GM12864 (cell line): ENCODE measurements around the gene TRIM7.

Experiments
- DNase-seq: peaks from one replicate; pipeline ENCODE4 v3.0.0-alpha.2; 2011; ENCODE audit warnings: low read depth
- H3K4me3 ChIP-seq: 2 replicates; pipeline ENCODE4 v1.5.1; 2011; ENCODE audit warnings: mild to moderate bottlenecking, low read depth, low read length, control low read depth
- TF ChIP-seq, protein P1 (sequence below): IDR thresholded peaks from 2 replicates; pipeline ENCODE4 v1.5.1; 2011; ENCODE audit warnings: low read depth, mild to moderate bottlenecking, moderate library complexity, low read length, control low read depth, inconsistent platforms; ENCODE audit errors: missing control alignments

Gene TRIM7

DNA sequence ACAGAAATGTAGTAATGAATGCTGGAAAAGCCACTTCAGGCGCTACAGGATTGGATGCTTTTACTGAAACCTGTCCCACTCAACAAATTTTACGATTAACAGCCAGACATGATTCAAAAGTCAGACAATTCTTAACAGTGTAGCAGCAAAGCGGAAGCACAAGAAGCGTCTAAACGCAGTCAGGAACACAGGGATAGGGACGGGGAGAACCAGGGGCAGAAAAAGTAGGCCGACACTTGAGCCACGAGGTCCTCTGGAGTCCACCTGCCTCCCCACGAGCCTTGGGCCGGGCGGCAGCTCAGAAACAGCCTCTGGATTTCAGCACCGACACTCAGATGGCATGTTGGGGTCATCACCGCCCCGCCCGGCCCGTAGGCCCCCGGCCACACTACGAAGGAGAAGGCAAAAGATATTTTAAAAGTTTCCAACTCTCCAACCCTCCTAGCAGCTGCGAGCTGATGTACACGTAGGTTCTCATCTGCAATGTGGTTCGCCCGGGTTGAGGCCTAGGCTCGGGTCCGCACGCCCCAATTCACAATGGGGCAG is 38.1 kb upstream of the TRIM7 start:
- H3K4me3 ChIP-seq = peak overlapping the region; percentile 85
- no peak for DNase-seq
- TF ChIP-seq, protein P1, sequence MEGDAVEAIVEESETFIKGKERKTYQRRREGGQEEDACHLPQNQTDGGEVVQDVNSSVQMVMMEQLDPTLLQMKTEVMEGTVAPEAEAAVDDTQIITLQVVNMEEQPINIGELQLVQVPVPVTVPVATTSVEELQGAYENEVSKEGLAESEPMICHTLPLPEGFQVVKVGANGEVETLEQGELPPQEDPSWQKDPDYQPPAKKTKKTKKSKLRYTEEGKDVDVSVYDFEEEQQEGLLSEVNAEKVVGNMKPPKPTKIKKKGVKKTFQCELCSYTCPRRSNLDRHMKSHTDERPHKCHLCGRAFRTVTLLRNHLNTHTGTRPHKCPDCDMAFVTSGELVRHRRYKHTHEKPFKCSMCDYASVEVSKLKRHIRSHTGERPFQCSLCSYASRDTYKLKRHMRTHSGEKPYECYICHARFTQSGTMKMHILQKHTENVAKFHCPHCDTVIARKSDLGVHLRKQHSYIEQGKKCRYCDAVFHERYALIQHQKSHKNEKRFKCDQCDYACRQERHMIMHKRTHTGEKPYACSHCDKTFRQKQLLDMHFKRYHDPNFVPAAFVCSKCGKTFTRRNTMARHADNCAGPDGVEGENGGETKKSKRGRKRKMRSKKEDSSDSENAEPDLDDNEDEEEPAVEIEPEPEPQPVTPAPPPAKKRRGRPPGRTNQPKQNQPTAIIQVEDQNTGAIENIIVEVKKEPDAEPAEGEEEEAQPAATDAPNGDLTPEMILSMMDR = no peak

DNA sequence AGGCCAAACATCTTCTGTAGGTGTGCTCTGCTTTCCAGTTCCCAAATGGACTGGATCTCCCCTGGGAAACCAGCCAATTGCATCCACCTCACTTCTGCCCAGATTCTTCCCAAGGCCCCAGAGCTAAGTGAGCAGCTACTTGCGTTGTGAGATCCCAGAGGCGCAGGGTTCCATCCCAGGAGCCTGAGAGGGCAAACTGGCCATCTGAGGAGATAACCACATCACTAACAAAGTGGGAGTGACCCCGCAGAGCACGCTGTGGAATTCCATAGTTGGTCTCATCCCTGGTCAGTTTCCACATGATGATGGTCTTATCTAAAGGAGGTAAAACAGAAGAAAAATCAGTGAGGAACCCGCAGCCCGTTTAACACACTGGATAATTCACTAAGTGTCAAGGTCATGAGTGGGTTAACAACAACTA is 37.0 kb upstream of the TRIM7 start:
- no peak for DNase-seq
- H3K4me3 ChIP-seq = peak overlapping the region; percentile 85
- TF ChIP-seq, protein P1 = no peak

DNA sequence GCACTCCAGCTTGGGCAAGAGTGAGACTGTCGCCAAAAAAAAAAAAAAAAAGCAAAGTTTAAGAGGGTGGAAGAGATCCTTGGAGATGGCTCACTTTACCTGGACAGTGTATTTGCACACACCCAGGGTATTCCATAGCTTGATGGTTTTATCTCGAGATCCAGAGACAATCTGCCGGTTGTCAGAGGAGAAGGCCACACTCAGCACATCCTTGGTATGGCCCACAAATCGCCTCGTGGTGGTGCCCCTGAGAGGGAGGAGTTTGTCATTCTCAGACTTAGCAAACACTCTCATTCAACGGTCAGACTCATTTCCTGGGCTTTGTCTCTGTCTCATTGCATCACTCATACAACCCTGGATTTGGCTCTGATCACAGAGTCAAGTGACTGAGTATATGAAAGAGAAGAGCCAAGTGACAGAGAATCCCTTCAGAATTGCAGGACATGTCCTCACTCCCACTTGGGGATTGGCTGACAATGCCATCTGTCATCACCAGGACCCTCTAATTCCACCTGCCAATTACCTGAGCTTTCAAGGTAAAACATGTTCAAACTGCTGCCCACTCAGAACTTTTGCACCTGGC is 36.5 kb upstream of the TRIM7 start:
- no peak for DNase-seq
- TF ChIP-seq, protein P1 = peak; percentile 4
- peak overlapping the region; percentile 85 for H3K4me3 ChIP-seq

DNA sequence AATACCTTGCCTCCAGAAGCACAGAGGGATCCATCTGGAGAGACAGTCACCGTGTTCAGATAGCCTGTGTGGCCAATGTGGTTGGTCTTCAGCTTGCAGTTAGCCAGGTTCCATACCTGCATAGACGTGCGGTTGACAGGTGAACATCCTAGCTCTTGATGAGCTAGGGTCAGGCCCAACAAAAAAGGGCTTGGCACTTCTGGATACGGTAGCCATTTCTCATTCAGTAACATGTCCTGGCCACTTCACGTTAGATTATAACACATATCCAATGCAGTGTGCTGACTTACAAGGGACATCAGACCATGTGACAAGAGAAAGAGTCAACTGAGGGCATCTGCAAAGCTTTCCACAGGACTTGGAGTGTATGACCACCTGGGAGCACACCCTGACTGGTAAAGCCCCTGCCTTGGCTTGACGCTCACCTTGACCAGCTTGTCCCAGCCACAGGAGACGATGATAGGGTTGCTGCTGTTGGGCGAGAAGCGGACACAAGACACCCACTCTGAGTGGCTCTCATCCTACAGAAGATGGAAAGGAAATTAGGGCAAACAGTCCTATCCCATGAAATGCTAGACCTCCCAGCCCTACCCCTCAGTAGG is 34.2 kb upstream of the TRIM7 start:
- no peak overlapping the region for H3K4me3 ChIP-seq
- TF ChIP-seq, protein P1 = no peak
- no peak for DNase-seq

DNA sequence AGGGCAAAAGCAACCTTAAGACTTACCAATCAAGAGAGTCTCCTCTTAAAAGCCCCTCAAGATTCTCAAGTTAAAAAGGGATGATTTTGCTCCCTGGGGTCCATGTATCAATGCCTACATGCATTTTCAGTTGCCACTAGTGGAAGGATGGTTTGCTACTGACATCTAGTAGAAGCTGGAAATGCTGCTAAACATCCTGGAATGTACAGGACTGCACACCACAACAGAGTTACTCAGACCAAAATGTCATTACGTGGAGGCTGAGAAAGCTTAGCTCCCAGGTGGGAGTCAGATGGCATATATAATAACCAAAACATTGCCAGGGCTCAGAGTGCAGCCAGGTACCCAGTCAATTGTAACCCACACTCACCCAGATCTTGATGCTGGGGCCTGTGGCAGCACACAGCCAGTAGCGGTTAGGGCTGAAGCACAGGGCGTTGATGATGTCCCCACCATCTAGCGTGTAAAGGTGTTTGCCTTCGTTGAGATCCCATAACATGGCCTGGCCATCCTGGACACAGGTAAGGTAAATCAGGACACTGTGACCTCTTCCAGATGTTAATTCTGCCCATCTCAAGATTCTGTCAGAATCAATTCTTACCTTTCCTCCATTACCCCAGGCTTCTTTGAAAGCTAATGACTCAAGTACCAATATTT is 32.9 kb upstream of the TRIM7 start:
- DNase-seq = no peak
- TF ChIP-seq, protein P1 = no peak
- no peak overlapping the region for H3K4me3 ChIP-seq

DNA sequence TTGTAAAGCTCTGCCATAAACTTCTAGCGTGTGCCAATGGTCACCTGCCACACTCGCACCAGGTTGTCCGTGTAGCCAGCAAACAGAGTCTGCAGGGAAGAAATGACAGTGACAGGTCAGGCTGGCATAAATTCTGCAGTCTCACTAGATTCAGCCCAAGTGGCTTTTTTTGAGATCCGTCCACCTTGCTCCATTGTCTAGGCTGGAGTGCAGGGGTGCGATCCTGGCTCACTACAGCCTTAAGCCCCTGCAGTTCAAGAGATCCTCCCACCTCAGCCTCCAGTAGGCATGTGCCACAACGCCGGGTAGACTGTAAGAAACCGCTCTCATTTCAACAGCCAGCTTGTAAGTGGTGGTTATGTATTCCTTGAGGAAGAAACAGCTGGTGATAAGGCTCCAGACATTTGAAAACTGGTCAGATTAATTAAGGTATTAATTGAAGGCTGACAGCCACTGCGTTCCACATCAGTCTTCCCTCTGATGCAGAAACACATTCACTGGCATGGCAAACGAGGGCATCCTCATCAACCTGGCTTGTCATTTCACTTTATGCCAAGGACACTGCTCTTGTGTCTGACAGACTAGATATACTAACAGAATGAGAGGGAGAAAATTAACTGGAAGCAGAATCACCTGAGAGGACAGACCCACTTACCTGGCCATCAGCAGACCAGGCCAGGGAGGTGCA is 32.1 kb upstream of the TRIM7 start:
- no peak for DNase-seq
- TF ChIP-seq, protein P1 = no peak
- no peak overlapping the region for H3K4me3 ChIP-seq
